ENCODE measurements around the gene TMC4. TPM values are rescaled to one million over a fixed set of nuclear protein-coding genes. Genes with fewer than 3 reads are reported as not detected.

Gene TMC4
- total and polyA plus RNA-seq, 2 experiments from 2014 or later: 2.3 to 7.8 TPM

DNA sequence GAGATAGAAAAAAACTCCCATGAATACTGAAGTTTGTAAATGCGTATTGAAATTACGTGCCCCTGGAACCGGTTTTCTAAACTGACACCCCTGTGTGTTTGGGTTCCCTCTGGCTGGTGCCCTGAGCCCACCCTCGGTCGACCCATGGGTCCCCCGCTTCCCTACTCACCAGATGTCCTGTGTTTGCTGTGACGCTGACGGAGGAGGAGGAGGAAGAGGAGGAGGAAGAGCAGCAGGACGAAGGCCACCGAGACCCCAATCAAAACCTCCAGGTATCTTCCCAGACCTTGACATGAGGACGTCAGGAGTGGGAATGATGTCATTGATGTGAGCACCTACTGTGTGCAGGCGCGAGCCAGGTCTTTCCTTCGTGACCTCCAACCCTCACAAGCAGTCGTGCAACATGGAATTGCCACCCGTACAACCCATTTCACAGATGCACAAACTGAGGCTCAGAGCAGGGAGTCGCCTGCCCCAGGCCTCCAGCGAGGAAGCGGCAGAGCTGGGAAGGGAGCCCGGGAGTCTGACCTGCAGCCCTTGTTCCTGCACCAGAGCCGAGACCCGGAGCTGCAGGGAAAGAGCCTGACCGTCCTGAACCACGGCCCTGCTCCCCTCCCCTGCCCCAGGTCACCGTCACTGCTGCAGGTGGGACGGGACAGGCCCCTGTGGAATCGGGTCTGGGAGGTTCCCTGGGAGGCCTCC lies 46.2 kb upstream of the TMC4 start (continued):
- TF ChIP-seq ZNF462 (CRISPR knock-in tag; IDR thresholded peaks at IDR 0.05): no peak

GRCh38 chr19:54218259-54218658 lies 45.3 kb upstream of the TMC4 start:
- no peak overlapping the region for H2AFZ ChIP-seq
- H3K27me3 Mint-ChIP-seq (ENCODE audit: insufficient read depth, low read depth, poor library complexity): peaks cover 3% of the 10 kb centered on the region
- H3K79me2 ChIP-seq (replicated peaks; ENCODE audit: insufficient read depth): no peaks in the 10 kb centered on the region
- H3K9me3 Mint-ChIP-seq: peaks cover 3% of the 10 kb centered on the region; the same call in 2 of the 3 replicates
- no peaks in the 10 kb centered on the region for H3K4me1 ChIP-seq (ENCODE audit: insufficient read depth)
- no peak overlapping the region for H3K27ac Mint-ChIP-seq
- no peak overlapping the region for H3K4me2 ChIP-seq
- H4K20me1 ChIP-seq (replicated peaks; ENCODE audit: insufficient read depth): no peaks in the 10 kb centered on the region
- ATAC-seq: no peak
- DNase-seq (ENCODE audit: low spot score): no peak
- H3K4me1 Mint-ChIP-seq: no peaks in the 10 kb centered on the region; the same call in 1 of the 3 replicates
- H3K4me3 ChIP-seq: no peak overlapping the region
- H3K36me3 Mint-ChIP-seq (ENCODE audit: low read depth): peaks cover 22% of the 10 kb centered on the region
- H3K4me3 Mint-ChIP-seq: no peak overlapping the region
- no peaks in the 10 kb centered on the region for H3K27me3 ChIP-seq (ENCODE audit: insufficient read depth)
- H3F3A ChIP-seq (replicated peaks; ENCODE audit: low read depth): no peaks in the 10 kb centered on the region
- no peaks in the 10 kb centered on the region for H3K9me2 ChIP-seq (ENCODE audit: insufficient read depth)
- H3K27ac ChIP-seq (ENCODE audit: low read depth): no peak overlapping the region
- no peaks in the 10 kb centered on the region for H3K36me3 ChIP-seq (ENCODE audit: insufficient read depth)
- no peak for TF ChIP-seq ETS1 (IDR thresholded peaks at IDR 0.05)
- no peak for TF ChIP-seq NANOG (IDR thresholded peaks at IDR 0.05; ENCODE audit: borderline replicate concordance)
- TF ChIP-seq, protein P1, sequence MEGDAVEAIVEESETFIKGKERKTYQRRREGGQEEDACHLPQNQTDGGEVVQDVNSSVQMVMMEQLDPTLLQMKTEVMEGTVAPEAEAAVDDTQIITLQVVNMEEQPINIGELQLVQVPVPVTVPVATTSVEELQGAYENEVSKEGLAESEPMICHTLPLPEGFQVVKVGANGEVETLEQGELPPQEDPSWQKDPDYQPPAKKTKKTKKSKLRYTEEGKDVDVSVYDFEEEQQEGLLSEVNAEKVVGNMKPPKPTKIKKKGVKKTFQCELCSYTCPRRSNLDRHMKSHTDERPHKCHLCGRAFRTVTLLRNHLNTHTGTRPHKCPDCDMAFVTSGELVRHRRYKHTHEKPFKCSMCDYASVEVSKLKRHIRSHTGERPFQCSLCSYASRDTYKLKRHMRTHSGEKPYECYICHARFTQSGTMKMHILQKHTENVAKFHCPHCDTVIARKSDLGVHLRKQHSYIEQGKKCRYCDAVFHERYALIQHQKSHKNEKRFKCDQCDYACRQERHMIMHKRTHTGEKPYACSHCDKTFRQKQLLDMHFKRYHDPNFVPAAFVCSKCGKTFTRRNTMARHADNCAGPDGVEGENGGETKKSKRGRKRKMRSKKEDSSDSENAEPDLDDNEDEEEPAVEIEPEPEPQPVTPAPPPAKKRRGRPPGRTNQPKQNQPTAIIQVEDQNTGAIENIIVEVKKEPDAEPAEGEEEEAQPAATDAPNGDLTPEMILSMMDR (conservative IDR thresholded peaks at IDR 0.05; ENCODE audit: low read depth in 2 of 2): no peak
- TF ChIP-seq ZNF114 (CRISPR knock-in tag; IDR thresholded peaks at IDR 0.05): no peak
- no peak for TF ChIP-seq ZNF462 (CRISPR knock-in tag; IDR thresholded peaks at IDR 0.05)
